Measurements from ENCODE around the gene TKFC.
A peak's percentile ranks its signal among the peaks of the same experiment; 100 is the strongest.

Gene TKFC

DNA sequence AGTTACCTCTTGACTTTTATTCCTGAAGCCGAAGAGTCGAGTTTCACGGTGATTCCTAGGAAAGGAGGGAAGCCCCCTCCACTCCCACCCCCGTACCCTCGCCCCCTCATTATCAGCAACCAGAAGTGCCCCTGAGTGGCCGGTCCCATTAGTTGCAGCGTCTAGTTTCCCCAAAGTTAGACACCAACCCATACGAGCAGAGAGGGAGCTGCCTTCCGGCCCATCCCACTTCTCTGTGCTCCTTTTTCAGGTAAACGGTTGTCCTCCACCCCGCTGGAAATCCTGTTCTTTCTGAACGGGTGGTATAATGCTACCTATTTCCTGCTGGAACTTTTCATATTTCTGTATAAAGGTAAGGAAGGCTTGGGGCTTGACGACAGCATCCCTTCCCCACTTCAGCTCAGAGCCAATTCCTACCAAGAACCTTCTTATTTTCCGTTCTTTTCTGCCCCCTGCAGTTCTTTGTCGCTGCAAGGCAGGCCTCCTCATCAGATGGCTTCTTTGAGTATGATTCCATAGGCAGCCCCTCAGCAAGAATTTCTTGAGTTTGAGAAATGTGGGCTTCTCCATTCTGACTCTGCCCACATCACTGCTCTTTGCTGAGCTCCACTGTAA, 60.1 kb downstream of the TKFC start:
- peak overlapping the region; percentile 86 for H3K4me3 Mint-ChIP-seq
- peaks cover 41% of the 10 kb centered on the region for H3K36me3 Mint-ChIP-seq
- DNase-seq (ENCODE audit: low spot score in 2 of 2) (no peak), ATAC-seq (no peak)
- H3K4me1 Mint-ChIP-seq, result peaks cover 22% of the 10 kb centered on the region
- no peaks in the 10 kb centered on the region for H3K9me3 Mint-ChIP-seq
- H3K27ac Mint-ChIP-seq, result peak overlapping the region; percentile 97

Measured in stimulated activated effector memory CD8-positive, alpha-beta T cell treated with anti-CD3 and anti-CD28 coated beads, Interleukin-12 subunit alpha, Interleukin-12 subunit beta, amount 100 ng/mL, for 72 hours (primary cell).